HG03196 (cell line): Measurements from ENCODE around the gene PCSK9.

Source experiments
- ATAC-seq: cut with Tn5 transposase; IDR thresholded peaks from one replicate; pipeline ENCODE4 v1.9.1; 2021; ENCODE audit not compliant: unreplicated experiment

Gene PCSK9

GRCh38 chr1:55039342-55040082 is at the start of gene PCSK9:
PCSK9 (plus strand) TSS chr1:55039548; CDS start chr1:55039838, 290 bp downstream.
- ATAC-seq: no peak

GRCh38 chr1:54989968-54990810 is 49.2 kb upstream of the PCSK9 start:
- ATAC-seq: no peak

- no peak for ATAC-seq
Observed at GRCh38 chr1:54990916-54991315, 48.4 kb upstream of the PCSK9 start.

GRCh38 chr1:54991939-54992338 is 47.4 kb upstream of the PCSK9 start:
- ATAC-seq: no peak

GRCh38 chr1:54993140-54993539 is 46.2 kb upstream of the PCSK9 start:
- no peak for ATAC-seq

GRCh38 chr1:54994355-54994990 is 44.9 kb upstream of the PCSK9 start:
- ATAC-seq: no peak

- ATAC-seq: no peak
Observed at GRCh38 chr1:54995013-54995760, 44.2 kb upstream of the PCSK9 start.

GRCh38 chr1:54995835-54996234 is 43.5 kb upstream of the PCSK9 start:
- ATAC-seq: no peak

- peak; percentile 79 for ATAC-seq
Observed at GRCh38 chr1:54996359-54996868, 42.9 kb upstream of the PCSK9 start.

- no peak for ATAC-seq
Observed at GRCh38 chr1:54996869-54997710, 42.3 kb upstream of the PCSK9 start.

- ATAC-seq: no peak
Observed at GRCh38 chr1:54997711-54997986, 41.7 kb upstream of the PCSK9 start.

- ATAC-seq: no peak
Observed at GRCh38 chr1:54998100-54998499, 41.2 kb upstream of the PCSK9 start.

- no peak for ATAC-seq
Observed at GRCh38 chr1:54998677-54999076, 40.7 kb upstream of the PCSK9 start, which contains the start of gene BSND. BSND (plus strand) TSS chr1:54998933; CDS start chr1:54999187, 254 bp downstream.

- no peak for ATAC-seq
Observed at GRCh38 chr1:55000110-55001085, 39.0 kb upstream of the PCSK9 start.

- ATAC-seq: no peak
Observed at GRCh38 chr1:55001311-55001710, 38.0 kb upstream of the PCSK9 start.

GRCh38 chr1:55002686-55003085 is 36.7 kb upstream of the PCSK9 start:
- no peak for ATAC-seq

- no peak for ATAC-seq
Observed at GRCh38 chr1:55005351-55006140, 33.8 kb upstream of the PCSK9 start.

GRCh38 chr1:55006931-55007330 is 32.4 kb upstream of the PCSK9 start:
- no peak for ATAC-seq
